HG03095 (cell line): ENCODE data around the gene KISS1.

Source experiments
- ATAC-seq: cut with Tn5 transposase; IDR thresholded peaks from one replicate; pipeline ENCODE4 v1.9.1; 2021; ENCODE audit warnings: moderate library complexity; ENCODE audit not compliant: unreplicated experiment

Gene KISS1

DNA sequence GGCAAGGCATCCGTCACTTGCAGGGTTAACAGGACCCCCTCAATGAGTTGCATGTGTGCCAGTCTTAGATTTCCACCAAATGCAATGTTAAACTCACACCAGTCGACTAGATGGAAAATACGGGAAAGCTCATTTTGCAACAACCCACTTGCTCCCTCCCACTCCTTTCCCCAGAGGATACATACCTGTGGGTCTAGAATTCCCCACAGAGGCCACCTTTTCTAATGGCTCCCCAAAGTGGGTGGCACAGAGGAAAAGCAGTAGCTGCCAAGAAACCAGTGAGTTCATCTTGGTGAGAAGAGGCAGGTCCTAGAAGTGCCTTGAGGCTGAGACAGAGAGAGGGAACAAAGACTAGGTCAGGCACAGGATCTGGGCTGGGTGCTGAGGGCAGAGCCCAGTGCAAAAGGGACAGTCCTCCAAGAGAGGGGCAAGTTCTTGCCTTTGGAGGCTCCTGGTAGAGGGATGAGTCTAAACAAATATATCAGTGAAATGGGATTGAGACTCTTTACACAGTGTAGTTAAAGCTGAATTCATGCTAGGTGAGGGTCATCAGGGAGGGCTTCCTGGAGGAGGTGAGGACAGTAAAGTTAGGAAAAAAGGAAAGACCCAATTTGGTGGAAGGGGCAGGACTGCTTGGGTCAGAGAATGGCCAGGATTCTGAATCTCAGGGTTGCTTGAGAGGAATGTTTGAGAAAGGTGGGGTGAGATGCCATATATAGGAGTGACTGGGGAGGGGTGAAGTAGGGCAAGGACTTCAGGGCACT is 3.5 kb downstream of the KISS1 start:
- ATAC-seq: no peak

- no peak for ATAC-seq
Observed at GRCh38 chr1:204192046-204192445, 4.2 kb downstream of the KISS1 start.

- no peak for ATAC-seq
Observed at GRCh38 chr1:204191456-204191855, 4.8 kb downstream of the KISS1 start.

- ATAC-seq: no peak
Observed at GRCh38 chr1:204190212-204191211, 5.8 kb downstream of the KISS1 start.

DNA sequence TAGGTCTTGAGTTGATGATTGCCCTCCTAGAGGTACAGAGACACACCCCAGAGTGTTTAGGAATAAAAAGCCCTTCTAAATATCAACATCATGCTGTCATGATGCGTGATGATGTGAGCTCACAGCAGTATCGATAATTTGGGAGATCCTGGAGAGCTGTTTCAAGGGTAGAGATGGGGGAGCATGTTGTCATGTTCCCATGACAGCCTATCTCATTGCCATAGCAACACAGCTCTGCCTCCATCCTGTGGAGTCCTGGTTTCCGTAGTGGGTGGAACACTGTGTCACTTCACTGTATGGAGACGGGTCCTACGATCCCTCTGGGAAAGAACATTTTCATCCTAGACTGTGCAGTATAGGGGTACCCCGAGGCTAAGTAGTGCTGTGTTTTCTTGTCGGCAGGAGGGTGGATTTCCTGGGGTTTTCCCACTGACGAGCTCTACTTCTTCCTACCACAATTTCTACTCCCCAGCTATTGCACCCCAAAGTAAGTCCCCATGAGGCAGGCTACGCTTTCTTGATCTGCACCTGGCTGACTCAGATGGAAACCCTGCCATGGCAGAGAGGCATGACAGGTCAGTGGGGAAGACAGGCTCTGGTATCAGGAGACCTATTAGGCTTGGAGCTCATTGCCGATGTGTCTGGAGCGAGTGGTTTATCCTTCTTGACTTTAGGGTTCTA is 7.2 kb downstream of the KISS1 start:
- no peak for ATAC-seq

GRCh38 chr1:204186597-204186996 is 9.7 kb downstream of the KISS1 start:
- no peak for ATAC-seq

DNA sequence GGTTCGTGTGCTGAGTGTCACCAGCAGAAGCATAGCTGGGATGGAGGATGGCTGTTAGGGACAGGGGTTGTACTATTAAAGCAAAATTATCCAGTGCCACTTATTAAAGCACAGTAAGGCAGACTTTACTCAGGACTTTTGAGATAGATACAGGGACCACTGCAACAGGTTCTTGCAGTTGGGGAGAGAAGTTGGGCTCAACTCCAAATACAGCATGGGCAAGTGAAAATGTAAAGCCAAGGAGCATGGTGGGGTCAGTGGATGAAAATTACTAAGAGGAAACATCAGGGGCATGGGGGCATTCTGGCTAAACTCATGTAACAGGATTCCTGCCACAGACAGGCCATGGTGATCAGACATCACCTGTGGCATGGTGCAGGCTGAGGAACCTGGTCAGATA is 15.2 kb downstream of the KISS1 start:
- ATAC-seq: no peak

DNA sequence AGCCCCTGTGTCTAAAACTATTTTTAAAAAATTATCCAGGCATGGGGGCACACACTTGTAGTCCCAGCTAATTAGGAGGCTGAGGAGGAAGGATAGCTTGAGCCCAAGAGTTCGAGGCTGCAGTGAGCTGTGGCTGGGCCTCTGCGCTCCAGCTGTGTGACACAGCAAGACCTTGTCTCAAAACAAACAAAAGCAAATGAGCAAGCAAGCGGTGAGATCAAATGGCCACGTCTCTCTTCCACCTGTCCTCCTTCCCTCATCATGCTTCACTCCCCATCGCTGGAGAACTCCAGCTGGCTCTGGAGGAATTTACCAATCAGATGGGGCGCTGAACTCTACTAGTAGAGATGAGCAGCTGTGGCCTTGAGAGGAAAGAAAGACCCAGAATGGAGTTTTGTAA is 16.2 kb downstream of the KISS1 start:
- no peak for ATAC-seq

- no peak for ATAC-seq
Observed at GRCh38 chr1:204178487-204179281, 17.6 kb downstream of the KISS1 start.

GRCh38 chr1:204177133-204177532 is 19.2 kb downstream of the KISS1 start:
- ATAC-seq: no peak

DNA sequence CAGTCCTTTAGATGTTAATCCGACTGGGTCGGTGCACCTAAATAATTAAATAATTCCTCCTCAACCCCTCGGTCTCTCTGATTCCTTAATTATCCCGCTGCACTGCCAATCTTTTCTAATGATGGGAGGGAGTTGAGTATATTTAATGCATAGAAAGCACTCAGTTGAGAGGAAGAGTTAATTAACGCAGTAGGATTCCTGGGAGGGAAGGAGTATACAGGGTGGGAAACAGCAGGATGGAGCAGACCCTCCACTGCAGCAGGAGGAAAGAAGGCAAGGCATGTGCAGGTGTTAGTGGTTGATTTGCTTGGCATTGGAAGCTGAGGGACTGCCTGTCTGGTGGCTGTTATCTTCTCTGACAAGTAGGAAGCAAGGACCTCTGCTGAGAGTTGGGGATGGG is 20.2 kb downstream of the KISS1 start:
- ATAC-seq: no peak

- no peak for ATAC-seq
Observed at GRCh38 chr1:204174958-204175357, 21.3 kb downstream of the KISS1 start.

GRCh38 chr1:204172404-204173029 is 23.8 kb downstream of the KISS1 start:
- ATAC-seq: no peak

- no peak for ATAC-seq
Observed at GRCh38 chr1:204171751-204172178, 24.5 kb downstream of the KISS1 start.

- no peak for ATAC-seq
Observed at GRCh38 chr1:204170494-204171155, 25.7 kb downstream of the KISS1 start.

DNA sequence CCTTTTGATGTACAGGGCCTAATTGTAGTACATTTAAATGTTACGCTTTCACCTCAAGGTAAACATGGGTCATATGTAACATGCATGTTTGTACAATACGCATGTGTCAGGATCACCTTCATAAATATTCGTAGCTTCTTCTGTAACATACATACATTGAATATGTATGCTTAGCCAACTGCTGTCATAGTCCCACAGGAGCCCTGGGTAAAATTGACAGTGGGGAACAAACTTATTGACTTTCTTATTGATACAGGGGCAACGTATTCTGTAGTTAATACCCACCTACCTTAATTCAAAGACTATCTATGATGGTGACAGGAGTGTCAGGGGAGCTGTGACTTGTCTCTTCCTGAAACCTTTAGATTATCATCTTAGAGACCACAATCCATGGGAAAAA is 26.4 kb downstream of the KISS1 start:
- no peak for ATAC-seq

DNA sequence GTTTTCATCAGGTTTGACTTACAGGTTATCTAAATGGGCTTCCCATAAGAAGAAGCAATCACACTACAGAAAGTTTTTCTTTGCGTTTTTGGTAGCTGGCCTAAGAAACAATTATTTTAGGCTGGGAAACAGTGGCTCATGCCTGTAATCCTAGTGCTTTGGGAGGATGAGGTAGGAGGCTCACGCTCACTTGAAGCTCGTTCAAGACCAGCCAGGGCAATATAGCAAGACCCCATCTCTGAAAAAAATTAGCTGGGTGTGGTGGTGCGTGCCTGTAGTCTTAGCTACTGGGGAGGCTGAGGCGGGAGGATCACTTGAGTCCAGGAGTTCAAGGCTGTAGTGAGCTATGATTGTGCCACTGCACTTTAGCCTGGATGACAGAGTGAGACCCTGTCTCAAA is 28.6 kb downstream of the KISS1 start:
- ATAC-seq: no peak

DNA sequence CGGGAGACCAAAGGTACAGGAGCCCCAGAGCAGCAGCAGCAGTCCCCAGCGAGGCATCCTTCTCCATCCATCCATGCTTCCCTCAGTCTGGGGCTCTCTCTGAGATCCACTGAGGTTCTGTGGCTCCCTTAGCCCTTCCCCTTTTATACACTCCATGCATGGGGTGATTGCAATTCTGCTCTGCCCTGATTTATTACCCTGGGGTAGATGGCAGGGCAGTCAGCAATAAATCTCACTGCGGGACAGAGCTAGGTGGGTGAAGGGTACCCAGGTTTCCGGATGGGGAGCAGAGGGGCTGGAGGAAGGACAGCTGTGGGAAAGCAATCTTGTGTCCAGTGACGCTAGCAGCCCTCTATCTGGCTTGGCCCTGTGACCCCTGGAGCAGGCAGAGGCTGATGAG is 30.1 kb downstream of the KISS1 start, which contains the start of gene REN:
Gene REN, minus strand, starts transcription at position 119 of the 400 bp plus-strand sequence. Its CDS starts 44 bp downstream, at position 75.
- ATAC-seq: no peak

DNA sequence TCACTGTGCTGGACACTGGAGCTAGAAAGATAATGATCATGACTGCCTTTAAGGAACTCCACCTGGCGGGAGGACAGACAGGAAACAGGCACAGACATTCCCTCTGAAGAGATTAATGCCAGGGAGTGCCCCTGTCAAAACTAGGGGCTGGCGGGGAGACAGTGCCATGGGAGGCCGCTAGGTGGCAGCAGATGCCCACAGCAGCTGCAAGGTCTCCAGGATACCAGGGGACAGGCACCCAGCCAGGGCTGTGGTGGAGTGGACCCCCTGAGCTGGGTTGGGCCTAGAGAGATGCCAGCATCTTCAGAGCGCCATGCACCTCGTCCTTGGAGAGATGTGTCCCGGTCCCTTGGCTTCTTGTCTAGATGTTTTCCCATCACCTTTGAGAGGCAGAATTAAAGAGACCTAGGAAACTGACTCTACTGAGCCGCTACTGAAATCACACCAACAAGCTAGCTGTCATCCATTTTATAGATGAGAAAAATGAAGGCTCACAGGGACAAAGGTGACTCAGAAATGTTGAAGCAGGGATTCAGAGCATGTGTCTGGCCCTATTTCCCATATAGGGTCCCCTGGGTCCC is 33.7 kb downstream of the KISS1 start:
- peak; percentile 68 for ATAC-seq
